Stimulated activated CD4-positive, alpha-beta T cell treated with anti-CD3 and anti-CD28 coated beads, Interleukin-2, amount 100 ng/mL, for 4 hours (primary cell): ENCODE results near the gene ARID3A.
A peak's percentile ranks its signal among the peaks of the same experiment; 100 is the strongest.
"Not testable (repeated sequence)": the region's sequence is repeated elsewhere in the genome, so short reads cannot be mapped to it uniquely, and the experiment has no call there.

Experiments
- DNase-seq: peaks from one replicate; pipeline ENCODE4 v3.0.0-alpha.2; 2020; ENCODE audit warnings: low read depth

ARID3A gene, protein sequence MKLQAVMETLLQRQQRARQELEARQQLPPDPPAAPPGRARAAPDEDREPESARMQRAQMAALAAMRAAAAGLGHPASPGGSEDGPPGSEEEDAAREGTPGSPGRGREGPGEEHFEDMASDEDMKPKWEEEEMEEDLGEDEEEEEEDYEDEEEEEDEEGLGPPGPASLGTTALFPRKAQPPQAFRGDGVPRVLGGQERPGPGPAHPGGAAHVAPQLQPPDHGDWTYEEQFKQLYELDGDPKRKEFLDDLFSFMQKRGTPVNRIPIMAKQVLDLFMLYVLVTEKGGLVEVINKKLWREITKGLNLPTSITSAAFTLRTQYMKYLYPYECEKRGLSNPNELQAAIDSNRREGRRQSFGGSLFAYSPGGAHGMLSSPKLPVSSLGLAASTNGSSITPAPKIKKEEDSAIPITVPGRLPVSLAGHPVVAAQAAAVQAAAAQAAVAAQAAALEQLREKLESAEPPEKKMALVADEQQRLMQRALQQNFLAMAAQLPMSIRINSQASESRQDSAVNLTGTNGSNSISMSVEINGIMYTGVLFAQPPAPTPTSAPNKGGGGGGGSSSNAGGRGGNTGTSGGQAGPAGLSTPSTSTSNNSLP

DNA sequence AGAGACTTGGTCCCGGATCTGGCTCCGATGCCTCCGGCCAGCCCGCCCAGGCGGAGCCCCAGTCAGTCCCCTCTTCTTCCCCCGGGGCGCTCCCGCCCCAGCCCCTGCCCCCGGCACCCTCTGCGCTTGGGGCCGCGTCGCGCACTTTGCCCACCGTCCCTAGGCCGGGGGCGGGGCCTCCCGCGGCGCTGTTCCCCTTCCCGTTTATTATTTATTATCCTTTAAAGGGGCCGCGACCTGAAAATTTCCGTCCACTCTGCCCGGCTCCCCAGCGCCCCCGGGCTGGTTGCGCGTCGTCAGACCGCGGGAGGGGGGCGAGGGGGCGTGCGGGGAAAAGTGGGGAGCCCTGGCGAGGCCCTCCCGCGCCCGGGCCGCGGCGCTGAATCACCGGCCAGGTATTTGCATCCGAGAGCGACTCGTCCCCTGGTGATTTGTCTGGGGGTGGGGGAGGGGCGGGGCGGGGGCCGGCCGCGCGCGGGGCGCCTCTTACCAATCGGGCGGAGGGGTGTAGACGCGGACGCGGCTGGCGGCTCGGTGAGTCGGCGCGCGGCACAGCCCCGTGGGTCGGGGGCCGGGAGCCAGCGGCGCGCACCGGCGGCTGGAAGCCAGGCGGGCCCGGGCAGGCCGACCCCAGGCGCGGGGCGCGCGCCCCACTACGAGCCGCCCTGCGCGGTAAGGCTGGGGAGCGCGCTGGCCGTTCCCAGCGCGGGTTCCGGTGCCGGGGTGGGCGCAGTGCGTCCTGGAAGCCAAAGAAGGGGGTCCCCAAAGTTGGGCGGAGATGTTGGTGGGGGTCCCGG is at the start of gene ARID3A:
ARID3A (plus strand) TSS at position 510 of the 797 bp plus-strand sequence. CDS start 3,494 bp downstream, outside the sequence.
- DNase-seq: peak; percentile 56

- DNase-seq: no peak
Measured at GRCh38 chr19:876089-876488, 49.7 kb upstream of the ARID3A start.

DNA sequence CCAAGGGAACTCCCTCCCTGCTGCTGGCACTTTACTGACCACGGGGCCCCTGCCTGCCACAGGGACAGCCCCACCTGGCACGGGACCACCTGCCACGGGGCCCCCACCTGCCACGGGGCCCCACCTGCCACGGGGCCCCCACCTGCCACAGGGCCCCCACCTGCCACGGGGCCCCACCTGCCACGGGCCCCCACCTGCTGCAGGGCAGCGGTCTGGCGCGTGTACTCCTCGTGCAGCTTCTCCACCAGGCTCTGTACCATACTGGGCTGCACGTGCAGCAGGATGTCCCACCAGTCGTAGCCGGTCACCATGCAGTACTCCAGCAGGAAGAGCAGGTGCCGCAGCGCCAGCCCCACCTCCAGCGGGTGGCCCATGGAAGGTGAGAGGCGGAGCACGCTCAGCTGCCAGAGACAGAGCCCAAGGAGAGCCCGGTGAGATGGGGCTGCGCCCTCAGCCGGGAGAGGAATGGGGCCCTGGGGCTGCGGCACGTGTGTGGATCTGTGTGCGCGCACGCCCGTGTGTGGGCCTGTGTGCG is 49.0 kb upstream of the ARID3A start:
- no peak for DNase-seq

GRCh38 chr19:877992-878660 is 47.7 kb upstream of the ARID3A start:
- DNase-seq: not testable (repeated sequence)

DNA sequence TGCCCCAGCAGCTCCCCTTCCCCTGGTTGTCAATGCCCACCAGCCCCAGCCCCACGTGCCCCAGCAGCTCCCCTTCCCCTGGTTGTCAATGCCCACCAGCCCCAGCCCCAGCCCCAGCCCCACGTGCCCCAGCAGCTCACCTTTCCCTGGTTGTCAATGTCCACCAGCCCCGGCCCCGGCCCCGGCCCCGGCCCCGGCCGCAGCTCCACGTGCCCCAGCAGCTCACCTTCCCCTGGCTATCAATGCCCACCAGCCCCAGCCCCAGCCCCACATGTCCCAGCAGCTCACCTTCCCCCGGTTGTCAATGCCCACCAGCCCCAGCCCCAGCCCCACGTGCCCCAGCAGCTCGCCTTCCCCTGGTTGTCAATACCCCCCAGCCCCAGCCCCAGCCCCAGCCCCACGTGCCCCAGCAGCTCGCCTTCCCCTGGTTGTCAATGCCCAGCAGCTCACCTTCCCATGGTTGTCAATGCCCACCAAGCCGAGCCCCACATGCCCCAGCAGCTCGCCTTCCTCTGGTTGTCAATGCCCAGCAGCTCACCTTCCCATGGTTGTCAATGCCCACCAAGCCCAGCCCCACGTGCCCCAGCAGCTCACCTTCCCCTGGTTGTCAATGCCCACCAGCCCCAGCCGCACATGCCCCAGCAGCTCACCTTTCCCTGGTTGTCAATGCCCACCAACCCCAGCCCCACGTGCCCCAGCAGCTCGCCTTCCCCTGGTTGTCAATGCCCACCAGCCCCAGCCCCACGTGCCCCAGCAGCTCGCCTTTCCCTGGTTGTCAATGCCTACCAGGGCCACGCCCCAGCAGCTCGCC is 46.9 kb upstream of the ARID3A start:
- DNase-seq: not testable (repeated sequence)

DNA sequence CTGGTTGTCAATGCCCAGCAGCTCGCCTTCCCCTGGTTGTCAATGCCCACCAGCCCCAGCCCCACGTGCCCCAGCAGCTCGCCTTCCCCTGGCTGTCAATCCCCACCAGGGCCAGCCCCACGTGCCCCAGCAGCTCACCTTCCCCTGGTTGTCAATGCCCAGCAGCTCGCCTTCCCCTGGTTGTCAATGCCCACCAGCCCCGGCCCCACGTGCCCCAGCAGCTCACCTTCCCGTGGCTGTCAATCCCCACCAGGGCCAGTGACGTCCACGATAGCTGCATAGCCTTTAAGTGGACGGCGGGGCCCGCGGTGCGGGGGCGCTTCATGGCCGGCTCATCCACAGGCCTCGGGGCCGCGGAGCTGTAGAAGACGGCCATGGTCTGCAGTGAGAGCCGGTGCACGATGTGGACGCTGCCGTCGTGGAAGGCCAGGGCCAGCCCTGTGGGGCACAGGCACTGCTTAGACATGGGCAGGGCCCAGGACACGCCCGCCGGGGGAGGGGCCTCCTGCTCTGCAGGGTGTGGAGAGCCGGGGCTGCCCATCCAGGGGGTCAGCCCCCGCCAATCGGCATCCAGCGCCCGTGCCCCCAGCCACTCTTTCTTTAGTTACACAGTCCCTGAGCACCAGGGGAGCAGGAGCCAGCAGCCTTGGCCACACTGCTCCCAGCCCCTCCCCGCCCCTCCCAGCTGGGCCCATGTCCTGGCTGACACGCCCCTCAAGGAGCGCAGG is 46.0 kb upstream of the ARID3A start:
- no peak for DNase-seq

DNA sequence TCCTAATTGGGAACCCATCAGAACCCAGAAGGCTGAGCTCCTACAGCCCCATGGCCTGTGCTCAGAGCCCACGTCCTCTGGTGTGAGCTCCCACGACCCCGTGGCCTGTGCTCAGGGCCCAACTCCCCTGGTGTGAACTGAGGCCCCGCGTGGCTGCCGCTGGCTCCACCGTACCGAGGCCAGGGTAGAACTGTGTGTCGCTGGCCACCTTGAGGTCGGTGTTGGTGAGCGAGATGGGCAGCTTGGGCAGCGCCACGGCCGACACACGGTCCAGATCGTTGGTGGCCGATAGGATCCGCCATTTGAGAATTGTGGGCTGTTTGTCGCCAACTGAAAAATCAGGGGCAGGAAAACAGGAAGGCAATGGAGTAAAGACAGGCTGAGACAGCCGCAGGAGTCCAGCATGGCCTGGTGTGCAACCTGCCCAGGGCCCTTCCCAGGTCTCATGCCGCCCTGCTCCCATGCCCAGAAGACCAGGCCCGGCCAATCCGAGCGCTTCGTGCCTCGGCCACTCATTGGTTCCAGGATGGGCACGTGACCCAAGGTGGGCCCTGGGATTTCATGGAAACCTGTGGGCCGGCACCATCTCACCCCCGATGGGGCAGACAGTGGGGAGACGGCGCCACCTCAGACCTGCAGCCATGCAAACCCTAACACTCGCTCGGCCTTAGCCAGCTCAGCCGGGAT is 44.3 kb upstream of the ARID3A start:
- DNase-seq: no peak

DNA sequence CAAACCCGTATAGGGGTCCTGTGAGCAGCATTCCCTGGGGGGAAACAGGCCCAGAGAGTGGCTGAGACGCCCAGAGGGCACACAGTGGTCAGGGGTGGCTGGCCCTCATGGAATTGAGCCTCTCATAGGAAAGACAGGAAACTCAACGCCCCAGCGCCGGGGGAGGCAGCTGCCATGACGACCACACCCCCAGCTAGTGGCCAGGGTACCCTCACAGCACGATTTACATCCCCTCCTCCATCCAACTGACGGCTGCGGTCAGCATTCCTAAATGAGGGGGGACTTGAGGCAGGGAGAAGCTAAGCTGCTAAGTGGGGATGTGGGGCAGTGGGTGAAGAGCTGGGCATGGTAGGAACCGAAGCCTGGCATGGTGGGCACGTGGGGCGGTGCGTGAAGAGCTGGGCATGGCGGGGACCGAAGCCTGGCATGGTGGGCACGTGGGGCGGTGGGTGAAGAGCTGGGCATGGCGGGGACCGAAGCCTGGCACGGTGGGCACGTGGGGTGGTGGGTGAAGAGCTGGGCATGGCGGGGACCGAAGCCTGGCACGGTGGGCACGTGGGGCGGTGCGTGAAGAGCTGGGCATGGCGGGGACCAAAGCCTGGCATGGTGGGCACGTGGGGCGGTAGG is 42.9 kb upstream of the ARID3A start:
- no peak for DNase-seq

DNA sequence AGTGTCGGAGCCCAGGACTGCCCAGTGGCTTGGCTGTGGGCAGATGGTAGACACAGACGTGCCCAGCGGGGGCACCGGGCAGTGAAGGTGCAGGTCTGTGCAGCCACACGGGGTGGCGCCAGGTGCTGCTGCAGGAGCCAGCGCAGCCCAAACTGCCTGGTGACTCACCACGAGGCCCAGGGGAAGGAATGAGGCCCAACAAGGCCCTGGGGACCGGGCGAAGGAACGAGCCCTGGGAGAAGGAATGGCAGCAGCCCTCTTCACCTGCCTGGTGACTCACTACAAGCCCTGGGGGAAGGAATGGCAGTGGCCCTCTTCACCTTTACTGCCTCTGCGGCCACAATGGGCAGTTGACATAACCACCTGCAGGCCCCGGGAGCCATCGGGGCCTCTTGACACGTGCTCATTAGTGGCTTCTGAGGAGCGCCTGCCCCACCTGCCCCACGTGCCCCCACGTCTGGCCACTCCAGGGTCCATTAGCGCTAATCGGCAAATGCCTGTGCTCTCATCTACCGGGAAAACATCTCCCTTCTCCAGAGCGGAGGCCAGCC is 42.1 kb upstream of the ARID3A start:
- DNase-seq: no peak

GRCh38 chr19:884420-885211 is 41.2 kb upstream of the ARID3A start:
- no peak for DNase-seq

- no peak for DNase-seq
Measured at GRCh38 chr19:885536-886224, 40.2 kb upstream of the ARID3A start.

DNA sequence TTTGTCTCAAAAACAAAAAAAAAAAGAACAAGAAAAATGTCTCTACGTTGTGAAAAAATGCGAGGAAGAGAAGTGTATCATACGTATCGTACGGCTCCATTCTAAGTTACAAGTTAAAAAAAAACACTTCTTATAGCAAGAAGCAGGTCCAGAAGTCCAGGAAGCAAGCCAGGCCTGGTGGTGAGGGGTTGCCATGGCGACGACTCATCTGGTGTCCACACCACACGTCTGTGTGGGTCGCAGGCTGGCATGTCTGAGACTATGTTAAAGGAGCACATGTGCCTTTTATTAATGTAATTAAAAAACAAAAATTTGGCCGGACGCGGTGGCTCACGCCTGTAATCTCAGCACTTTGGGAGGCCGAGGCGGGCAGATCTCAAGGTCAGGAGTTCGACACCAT is 38.8 kb upstream of the ARID3A start:
- no peak for DNase-seq

DNA sequence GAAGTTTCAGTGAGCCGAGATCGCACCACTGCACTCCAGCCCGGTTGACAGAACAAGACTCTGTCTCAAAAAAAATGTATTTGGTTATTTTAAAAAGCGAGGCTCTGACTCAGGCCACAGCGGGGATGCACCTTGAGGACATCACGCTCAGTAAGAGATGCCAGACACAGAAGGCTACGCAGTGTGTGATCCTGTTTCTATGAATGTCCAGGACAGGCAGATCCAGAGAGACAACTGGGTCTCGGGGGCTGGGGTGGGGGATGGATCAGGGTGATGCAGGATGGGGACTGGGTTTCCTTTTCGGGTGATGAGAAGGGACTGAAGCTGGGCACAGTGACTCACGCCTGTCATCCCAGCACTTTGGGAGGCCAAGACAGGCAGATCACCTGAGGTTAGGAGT is 38.2 kb upstream of the ARID3A start:
- no peak for DNase-seq

GRCh38 chr19:888581-889385 is 37.1 kb upstream of the ARID3A start:
- DNase-seq: no peak

- DNase-seq: no peak
Measured at GRCh38 chr19:889662-890295, 36.1 kb upstream of the ARID3A start.

DNA sequence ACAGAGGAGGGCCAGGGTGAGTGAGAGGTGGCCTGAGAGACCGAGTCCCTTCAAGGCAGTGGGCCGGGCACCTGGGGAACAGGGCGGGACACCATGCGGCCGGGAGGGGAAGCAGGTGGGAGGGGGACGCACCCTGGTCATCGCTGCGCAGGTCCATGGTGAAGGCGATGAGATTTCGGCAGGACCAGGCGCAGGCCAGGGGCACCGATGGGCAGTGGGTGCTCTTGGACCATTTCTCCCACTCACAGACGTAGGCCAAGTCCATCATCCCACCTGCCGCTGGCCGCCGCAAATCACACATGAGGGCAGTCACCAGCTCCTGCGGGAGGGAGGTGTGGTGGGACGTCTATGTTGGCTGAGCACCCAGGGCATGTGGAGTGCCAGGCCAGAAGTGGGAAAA is 35.0 kb upstream of the ARID3A start:
- DNase-seq: no peak
